Activated B cell treated with CpG ODN at 0.5 μM for 24 hours (primary cell): ENCODE measurements around the gene BRAF. TPM values are rescaled to one million over a fixed set of nuclear protein-coding genes. Genes with fewer than 3 reads are reported as not detected.

ENCODE experiments used
- ATAC-seq: fragments of 200-7000 bp; cut with Tn5 transposase; one replicate; pipeline ENCODE4 v1.10.0; 2021; ENCODE audit warnings: low read depth, mild to moderate bottlenecking, moderate library complexity
- CTCF ChIA-PET: fragments of 350-600 bp; sonication (Branson Sonifier 250); formaldehyde crosslinking; loops from one replicate; lab custom pipeline; 2021; ENCODE audit warnings: antibody characterized with exemption; lab: Charles Lee
- POLR2A ChIA-PET: fragments of 350-600 bp; sonication (Branson Sonifier 250); formaldehyde crosslinking; loops from one replicate; lab custom pipeline; 2021; ENCODE audit warnings: antibody characterized with exemption; lab: Charles Lee
- DNase-seq: peaks from one replicate; pipeline ENCODE4 v3.0.0; 2022
- H3K27ac Mint-ChIP-seq: one replicate; pipeline ENCODE4 v1.8.0; 2020; ENCODE audit warnings: mixed read lengths
- H3K27me3 Mint-ChIP-seq: one replicate; pipeline ENCODE4 v1.8.0; 2021; ENCODE audit warnings: mixed read lengths
- H3K36me3 Mint-ChIP-seq: one replicate; pipeline ENCODE4 v1.8.0; 2021; ENCODE audit warnings: low read depth, mixed read lengths
- H3K4me1 Mint-ChIP-seq: one replicate; pipeline ENCODE4 v1.8.0; 2021; ENCODE audit warnings: mixed read lengths
- H3K4me3 Mint-ChIP-seq: one replicate; pipeline ENCODE4 v1.8.0; 2020; ENCODE audit warnings: mild to moderate bottlenecking, mixed read lengths
- H3K9me3 Mint-ChIP-seq: one replicate; pipeline ENCODE4 v1.8.0; 2020; ENCODE audit warnings: mixed read lengths
- intact Hi-C: fragments of 100-400 bp; cut with micrococcal nuclease; formaldehyde crosslinking; loops from one replicate; pipeline ENCODE4 v1.15.1; 2024
- total RNA-seq: library from RNA; stranded (reverse); gene quantifications from 2 replicates; pipeline ENCODE4 v1.2.3, GENCODE V29; 2022
- TF ChIP-seq, protein P1 (sequence below): fragments of 200-600 bp; IDR thresholded peaks from one replicate; pipeline ENCODE4 v1.8.0; 2022; ENCODE audit warnings: antibody characterized with exemption, mild to moderate bottlenecking

BRAF gene
- total RNA-seq, 1 donor from 2014 or later, result 65.4 TPM

DNA sequence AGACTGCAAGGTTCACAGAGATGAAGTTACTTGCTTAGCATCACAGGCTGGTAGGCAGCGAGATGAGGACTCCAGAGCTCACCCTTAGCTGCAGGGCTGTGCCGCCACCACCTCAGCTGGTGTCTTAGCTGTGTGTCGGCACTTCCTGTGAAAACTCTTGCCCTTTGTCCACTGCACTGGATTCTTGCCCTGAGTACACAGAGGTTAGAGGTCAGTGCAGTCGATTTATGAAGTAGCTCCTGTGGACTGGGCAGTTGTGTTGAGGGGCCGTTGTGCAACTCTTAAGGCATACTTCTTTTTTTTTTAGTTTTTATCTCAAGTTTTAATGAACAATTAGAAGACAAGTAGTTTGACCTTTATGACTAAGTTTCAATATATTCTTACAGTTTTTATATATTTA, 217.6 kb downstream of the BRAF start:
- no peaks in the 10 kb centered on the region for H3K27me3 Mint-ChIP-seq
- no peaks in the 10 kb centered on the region for H3K4me1 Mint-ChIP-seq
- CTCF ChIA-PET, result no interaction called here
- intact Hi-C loops, result no loop called here
- ATAC-seq (no peak), DNase-seq (no peak)
- H3K9me3 Mint-ChIP-seq, result no peaks in the 10 kb centered on the region
- no peak overlapping the region for H3K27ac Mint-ChIP-seq
- TF ChIP-seq, protein P1, sequence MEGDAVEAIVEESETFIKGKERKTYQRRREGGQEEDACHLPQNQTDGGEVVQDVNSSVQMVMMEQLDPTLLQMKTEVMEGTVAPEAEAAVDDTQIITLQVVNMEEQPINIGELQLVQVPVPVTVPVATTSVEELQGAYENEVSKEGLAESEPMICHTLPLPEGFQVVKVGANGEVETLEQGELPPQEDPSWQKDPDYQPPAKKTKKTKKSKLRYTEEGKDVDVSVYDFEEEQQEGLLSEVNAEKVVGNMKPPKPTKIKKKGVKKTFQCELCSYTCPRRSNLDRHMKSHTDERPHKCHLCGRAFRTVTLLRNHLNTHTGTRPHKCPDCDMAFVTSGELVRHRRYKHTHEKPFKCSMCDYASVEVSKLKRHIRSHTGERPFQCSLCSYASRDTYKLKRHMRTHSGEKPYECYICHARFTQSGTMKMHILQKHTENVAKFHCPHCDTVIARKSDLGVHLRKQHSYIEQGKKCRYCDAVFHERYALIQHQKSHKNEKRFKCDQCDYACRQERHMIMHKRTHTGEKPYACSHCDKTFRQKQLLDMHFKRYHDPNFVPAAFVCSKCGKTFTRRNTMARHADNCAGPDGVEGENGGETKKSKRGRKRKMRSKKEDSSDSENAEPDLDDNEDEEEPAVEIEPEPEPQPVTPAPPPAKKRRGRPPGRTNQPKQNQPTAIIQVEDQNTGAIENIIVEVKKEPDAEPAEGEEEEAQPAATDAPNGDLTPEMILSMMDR, result no peak
- POLR2A ChIA-PET, result no interaction called here
- H3K36me3 Mint-ChIP-seq, result peaks cover 39% of the 10 kb centered on the region
- H3K4me3 Mint-ChIP-seq, result no peak overlapping the region

DNA sequence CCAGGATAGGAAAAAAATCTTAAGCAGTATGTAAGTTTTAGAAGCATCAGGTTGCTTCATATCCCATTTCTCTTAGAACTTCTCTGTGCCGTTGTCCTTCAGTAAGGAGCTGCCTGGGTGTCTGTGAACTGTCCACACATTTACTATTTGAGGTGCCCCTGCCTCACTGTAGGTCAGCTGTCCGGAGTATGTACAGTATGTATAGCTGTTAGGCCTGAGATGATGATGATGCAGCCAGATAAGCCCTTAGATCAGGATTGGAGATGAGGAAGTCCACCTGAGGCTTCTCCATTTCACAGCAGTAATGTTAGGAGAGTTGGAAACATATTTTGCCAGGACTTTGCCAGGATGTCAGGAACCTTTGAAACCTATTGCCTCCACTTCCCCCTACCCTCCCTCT, 220.5 kb downstream of the BRAF start:
- no peaks in the 10 kb centered on the region for H3K27me3 Mint-ChIP-seq
- no peaks in the 10 kb centered on the region for H3K9me3 Mint-ChIP-seq
- POLR2A ChIA-PET, result no interaction called here
- ATAC-seq, result no peak
- TF ChIP-seq, protein P1, result no peak
- peaks cover 5% of the 10 kb centered on the region for H3K4me1 Mint-ChIP-seq
- H3K27ac Mint-ChIP-seq, result no peak overlapping the region
- no peak overlapping the region for H3K4me3 Mint-ChIP-seq
- peaks cover 37% of the 10 kb centered on the region for H3K36me3 Mint-ChIP-seq
- intact Hi-C loops, result no loop called here
- CTCF ChIA-PET, result no interaction called here
- no peak for DNase-seq

DNA sequence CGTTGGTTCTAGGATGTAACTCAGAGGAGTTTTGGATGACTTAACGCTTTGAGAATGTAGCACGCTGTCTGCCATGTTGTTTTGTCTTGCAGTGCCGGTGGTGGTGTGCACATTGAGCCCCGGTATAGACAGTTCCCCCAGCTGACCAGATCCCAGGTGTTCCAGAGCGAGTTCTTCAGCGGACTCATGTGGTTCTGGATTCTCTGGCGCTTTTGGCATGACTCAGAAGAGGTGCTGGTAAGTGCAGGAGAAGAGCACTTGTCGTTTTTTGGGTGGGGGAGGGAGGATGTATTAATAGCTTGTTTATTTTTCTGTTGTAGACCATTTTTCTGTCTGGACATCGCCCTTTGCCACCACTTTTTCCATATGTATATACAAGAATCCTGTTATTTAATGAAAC, 222.0 kb downstream of the BRAF start:
- Mint-ChIP-seq H3K27ac (no peak overlapping the region), H3K36me3 (peaks cover 36% of the 10 kb centered on the region)

GRCh38 chr7:140698477-140698876, 226.3 kb downstream of the BRAF start:
- DNase-seq (no peak), ATAC-seq (no peak)
- TF ChIP-seq, protein P1, result no peak
- peaks cover 34% of the 10 kb centered on the region for H3K4me1 Mint-ChIP-seq
- intact Hi-C loops, result loop anchor here (5.0 kb wide), 1 partner anchor 954 kb away; no protein-coding TSS in a partner anchor
- POLR2A ChIA-PET, result no interaction called here
- no peaks in the 10 kb centered on the region for H3K27me3 Mint-ChIP-seq
- H3K4me3 Mint-ChIP-seq, result peak overlapping the region; percentile 94
- peaks cover 16% of the 10 kb centered on the region for H3K36me3 Mint-ChIP-seq
- CTCF ChIA-PET, result no interaction called here
- H3K27ac Mint-ChIP-seq, result no peak overlapping the region
- H3K9me3 Mint-ChIP-seq, result no peaks in the 10 kb centered on the region

More for the DNA sequence above, 222.0 kb downstream of the BRAF start:
- DNase-seq, result no peak
- no peak for ATAC-seq
- Mint-ChIP-seq H3K9me3 (no peaks in the 10 kb centered on the region), H3K27me3 (no peaks in the 10 kb centered on the region), H3K4me3 (no peak overlapping the region), H3K4me1 (peaks cover 15% of the 10 kb centered on the region)
- ChIA-PET POLR2A (interaction anchor here (0.5 to 0.6 kb wide), 2 partner anchors 88 to 475 kb away, joined by 3 read pairs; no protein-coding TSS in a partner anchor), CTCF (no interaction called here)
- TF ChIP-seq, protein P1, result no peak
- intact Hi-C loops, result no loop called here

DNA sequence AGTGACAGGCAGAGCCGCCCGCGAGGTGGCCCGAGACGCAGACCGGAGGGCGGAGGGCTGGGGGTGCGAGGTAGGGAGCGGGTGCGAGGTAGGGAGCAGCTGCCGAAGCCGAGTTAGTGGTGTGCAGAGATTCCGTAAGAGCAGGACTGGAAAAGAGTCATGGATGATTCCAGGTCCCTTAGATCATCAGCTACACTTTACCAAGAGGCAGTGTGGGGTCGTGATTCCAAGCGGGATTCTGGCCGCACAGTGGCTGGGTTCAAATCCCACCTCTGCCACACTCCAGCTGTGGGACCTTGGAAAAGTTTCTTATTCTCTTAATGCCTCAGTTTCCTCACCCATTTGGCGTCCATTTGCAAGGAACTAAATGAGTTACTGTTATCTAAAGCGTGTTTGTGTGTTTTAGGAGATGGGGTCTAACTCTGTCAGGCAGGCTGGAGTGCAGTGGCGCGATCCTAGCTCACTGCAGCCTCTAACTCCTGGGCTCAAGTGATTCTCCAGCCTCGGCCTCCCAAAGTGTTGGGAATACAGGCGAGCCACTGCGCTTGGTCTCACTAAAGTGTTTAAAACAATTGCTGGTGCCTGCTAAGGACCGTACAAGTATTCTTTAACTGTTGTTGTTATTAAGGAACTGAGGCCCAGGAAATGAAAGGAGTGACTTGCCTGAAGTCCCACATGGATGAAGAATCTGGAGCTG, 227.1 kb downstream of the BRAF start:
- Mint-ChIP-seq H3K9me3 (no peaks in the 10 kb centered on the region), H3K27me3 (no peaks in the 10 kb centered on the region), H3K36me3 (peaks cover 17% of the 10 kb centered on the region), H3K4me3 (peak overlapping the region; percentile 94), H3K4me1 (peaks cover 34% of the 10 kb centered on the region), H3K27ac (peak overlapping the region; percentile 98)
- CTCF ChIA-PET, result no interaction called here
- POLR2A ChIA-PET, result interaction anchor here (0.7 to 2.0 kb wide), 2 partner anchors 25 to 317 kb away, joined by 3 to 8 read pairs; partner anchors contain the start of genes ADCK2 and MRPS33
- TF ChIP-seq, protein P1, result no peak
- intact Hi-C loops, result loop anchor here (1.0 to 5.0 kb wide), 4 partner anchors 51 to 1357 kb away; partner anchors contain the start of gene FMC1
- DNase-seq (no peak), ATAC-seq (no peak)
